Stimulated activated CD8-positive, alpha-beta memory T cell treated with anti-CD3 and anti-CD28 coated beads, Interleukin-4, amount 100 ng/mL, for 1 hour (primary cell): ENCODE measurements around the gene MED15.
A peak's percentile ranks its signal among the peaks of the same experiment; 100 is the strongest.

Experiments
- DNase-seq, 2 donors: peaks; one replicate each; pipeline ENCODE4 v3.0.0-alpha.2; 2020; ENCODE audit warnings: low read depth in 2 of 2, low spot score in 1 of 2

The MED15 gene

GRCh38 chr22:20568502-20569058 is 61.2 kb downstream of the MED15 start:
- DNase-seq: no peak

GRCh38 chr22:20569059-20570058 is 61.9 kb downstream of the MED15 start:
- peak in 1 of 2 donors; percentile 67 for DNase-seq

- no peak for DNase-seq
Observed at GRCh38 chr22:20571078-20571503, 63.7 kb downstream of the MED15 start.

- peak in 1 of 2 donors; percentile 47 for DNase-seq
Observed at GRCh38 chr22:20571531-20572007, 64.2 kb downstream of the MED15 start.

GRCh38 chr22:20572132-20572802 is 64.9 kb downstream of the MED15 start:
- no peak for DNase-seq

GRCh38 chr22:20573176-20573832 is 65.9 kb downstream of the MED15 start:
- DNase-seq: no peak

GRCh38 chr22:20573833-20574615 is 66.6 kb downstream of the MED15 start:
- no peak for DNase-seq

- DNase-seq: no peak
Observed at GRCh38 chr22:20574920-20575353, 67.5 kb downstream of the MED15 start.

GRCh38 chr22:20575724-20576444 is 68.5 kb downstream of the MED15 start:
- no peak for DNase-seq

- no peak for DNase-seq
Observed at GRCh38 chr22:20576445-20576816, 69.0 kb downstream of the MED15 start.

GRCh38 chr22:20577045-20577444 is 69.6 kb downstream of the MED15 start:
- no peak for DNase-seq

GRCh38 chr22:20577549-20577975 is 70.2 kb downstream of the MED15 start:
- no peak for DNase-seq

- DNase-seq: no peak
Observed at GRCh38 chr22:20578192-20578591, 70.8 kb downstream of the MED15 start.

GRCh38 chr22:20578707-20579106 is 71.3 kb downstream of the MED15 start:
- no peak for DNase-seq

- no peak for DNase-seq
Observed at GRCh38 chr22:20579273-20580120, 72.1 kb downstream of the MED15 start.

- no peak for DNase-seq
Observed at GRCh38 chr22:20580179-20580578, 72.8 kb downstream of the MED15 start.

GRCh38 chr22:20580611-20581502 is 73.4 kb downstream of the MED15 start:
- no peak for DNase-seq
